ENCODE measurements around the gene CALD1.

The CALD1 gene

DNA sequence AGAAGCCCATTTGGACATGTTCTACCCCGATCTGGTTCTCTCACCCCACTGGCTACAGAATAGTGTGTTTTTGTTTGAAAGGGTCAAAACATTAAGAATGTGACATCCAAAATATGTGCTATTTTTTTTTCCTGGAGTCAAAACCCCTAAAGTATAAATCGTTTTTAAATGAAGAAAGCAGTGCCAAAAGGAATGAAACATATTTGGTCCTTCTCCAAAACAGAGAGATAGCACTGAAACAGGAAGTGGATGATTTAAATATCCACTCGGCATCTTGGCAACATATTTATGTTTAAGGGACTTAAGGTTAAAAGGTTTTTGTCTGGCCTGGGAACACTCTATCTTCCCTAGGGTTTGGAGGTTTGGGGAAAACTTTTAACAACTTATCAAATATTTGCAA is 32.3 kb downstream of the CALD1 start:
- DNase-seq (no peak), ATAC-seq (ENCODE audit: insufficient read depth, low read depth) (no peak)
- no peak overlapping the region for H3K9ac ChIP-seq (ENCODE audit: low read depth, low read length)
- H3K27me3 ChIP-seq (ENCODE audit: insufficient read depth, low read length, poor library complexity), result peaks cover 3% of the 10 kb centered on the region
- H2AFZ ChIP-seq (ENCODE audit: low read depth, low read length), result no peak overlapping the region
- no peak overlapping the region for H3K27ac ChIP-seq (ENCODE audit: low read length)
- H3K36me3 ChIP-seq (ENCODE audit: insufficient read depth, low read length), result no peaks in the 10 kb centered on the region
- no peaks in the 10 kb centered on the region for H3K9me3 ChIP-seq (ENCODE audit: insufficient read depth, low read length, severe bottlenecking)
- H3K79me2 ChIP-seq (ENCODE audit: insufficient read depth, low read length), result no peaks in the 10 kb centered on the region
- TF ChIP-seq, protein P1, sequence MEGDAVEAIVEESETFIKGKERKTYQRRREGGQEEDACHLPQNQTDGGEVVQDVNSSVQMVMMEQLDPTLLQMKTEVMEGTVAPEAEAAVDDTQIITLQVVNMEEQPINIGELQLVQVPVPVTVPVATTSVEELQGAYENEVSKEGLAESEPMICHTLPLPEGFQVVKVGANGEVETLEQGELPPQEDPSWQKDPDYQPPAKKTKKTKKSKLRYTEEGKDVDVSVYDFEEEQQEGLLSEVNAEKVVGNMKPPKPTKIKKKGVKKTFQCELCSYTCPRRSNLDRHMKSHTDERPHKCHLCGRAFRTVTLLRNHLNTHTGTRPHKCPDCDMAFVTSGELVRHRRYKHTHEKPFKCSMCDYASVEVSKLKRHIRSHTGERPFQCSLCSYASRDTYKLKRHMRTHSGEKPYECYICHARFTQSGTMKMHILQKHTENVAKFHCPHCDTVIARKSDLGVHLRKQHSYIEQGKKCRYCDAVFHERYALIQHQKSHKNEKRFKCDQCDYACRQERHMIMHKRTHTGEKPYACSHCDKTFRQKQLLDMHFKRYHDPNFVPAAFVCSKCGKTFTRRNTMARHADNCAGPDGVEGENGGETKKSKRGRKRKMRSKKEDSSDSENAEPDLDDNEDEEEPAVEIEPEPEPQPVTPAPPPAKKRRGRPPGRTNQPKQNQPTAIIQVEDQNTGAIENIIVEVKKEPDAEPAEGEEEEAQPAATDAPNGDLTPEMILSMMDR (IDR thresholded peaks at IDR 0.05; ENCODE audit: borderline replicate concordance, extremely low read depth, low read length, poor library complexity, severe bottlenecking), result no peak
- TF ChIP-seq EZH2 (IDR thresholded peaks at IDR 0.05; ENCODE audit: borderline replicate concordance, low read depth, low read length, severe bottlenecking), result no peak
- H3K4me2 ChIP-seq (ENCODE audit: insufficient read depth, low read length), result no peak overlapping the region
- H4K20me1 ChIP-seq (ENCODE audit: insufficient read depth, low read length), result no peaks in the 10 kb centered on the region
- no peaks in the 10 kb centered on the region for H3K4me1 ChIP-seq (ENCODE audit: insufficient read depth, low read length)
- no peak overlapping the region for H3K4me3 ChIP-seq (ENCODE audit: low read depth in 1 of 2, low read length in 2 of 2)

DNA sequence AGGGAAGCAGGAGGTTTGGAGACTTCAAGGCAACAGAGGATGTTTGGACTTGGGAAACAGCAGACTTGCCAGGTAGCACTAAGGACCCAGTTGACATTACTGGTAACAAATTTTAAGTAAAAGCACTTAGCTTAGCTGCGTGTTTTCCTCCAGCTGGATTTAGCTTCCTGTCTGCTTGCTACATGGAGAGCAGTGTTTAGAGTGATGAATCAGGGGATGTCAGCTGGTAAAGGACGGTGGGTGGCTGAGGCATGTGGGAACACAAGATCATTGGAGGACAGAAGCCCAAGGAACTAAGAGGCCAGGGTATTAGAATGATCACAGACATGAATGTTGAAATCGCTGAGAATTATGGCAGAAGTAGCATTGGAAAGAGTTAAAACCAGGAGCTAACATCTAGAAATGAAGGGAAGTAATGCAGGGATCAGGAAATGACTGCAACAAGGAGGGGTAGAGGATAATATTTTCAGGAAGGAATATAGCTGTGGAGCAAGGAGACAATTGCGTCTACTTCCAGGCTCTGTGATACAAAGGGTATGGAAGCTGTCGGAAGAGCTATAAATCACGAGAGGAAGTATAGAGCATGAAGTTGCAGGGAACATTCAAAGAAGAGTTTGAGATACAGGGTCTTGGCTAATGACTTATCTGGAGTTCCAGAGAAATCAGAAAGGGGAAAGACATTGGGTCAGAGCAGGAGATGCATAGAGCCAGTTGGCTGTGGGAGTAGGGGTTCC is 34.4 kb downstream of the CALD1 start:
- Histone ChIP-seq H4K20me1 (ENCODE audit: insufficient read depth, low read length) (no peaks in the 10 kb centered on the region), H3K4me3 (ENCODE audit: low read depth in 1 of 2, low read length in 2 of 2) (no peak overlapping the region), H3K9ac (ENCODE audit: low read depth, low read length) (no peak overlapping the region), H3K36me3 (ENCODE audit: insufficient read depth, low read length) (no peaks in the 10 kb centered on the region), H3K27ac (ENCODE audit: low read length) (no peak overlapping the region), H2AFZ (ENCODE audit: low read depth, low read length) (no peak overlapping the region), H3K4me2 (ENCODE audit: insufficient read depth, low read length) (no peak overlapping the region), H3K79me2 (ENCODE audit: insufficient read depth, low read length) (no peaks in the 10 kb centered on the region), H3K4me1 (ENCODE audit: insufficient read depth, low read length) (no peaks in the 10 kb centered on the region), H3K27me3 (ENCODE audit: insufficient read depth, low read length, poor library complexity) (peaks cover 3% of the 10 kb centered on the region), H3K9me3 (ENCODE audit: insufficient read depth, low read length, severe bottlenecking) (no peaks in the 10 kb centered on the region)
- ATAC-seq (ENCODE audit: insufficient read depth, low read depth) (no peak), DNase-seq (no peak)
- TF ChIP-seq EZH2 (IDR thresholded peaks at IDR 0.05; ENCODE audit: borderline replicate concordance, low read depth, low read length, severe bottlenecking), result no peak
- TF ChIP-seq, protein P1 (IDR thresholded peaks at IDR 0.05; ENCODE audit: borderline replicate concordance, extremely low read depth, low read length, poor library complexity, severe bottlenecking), result no peak

DNA sequence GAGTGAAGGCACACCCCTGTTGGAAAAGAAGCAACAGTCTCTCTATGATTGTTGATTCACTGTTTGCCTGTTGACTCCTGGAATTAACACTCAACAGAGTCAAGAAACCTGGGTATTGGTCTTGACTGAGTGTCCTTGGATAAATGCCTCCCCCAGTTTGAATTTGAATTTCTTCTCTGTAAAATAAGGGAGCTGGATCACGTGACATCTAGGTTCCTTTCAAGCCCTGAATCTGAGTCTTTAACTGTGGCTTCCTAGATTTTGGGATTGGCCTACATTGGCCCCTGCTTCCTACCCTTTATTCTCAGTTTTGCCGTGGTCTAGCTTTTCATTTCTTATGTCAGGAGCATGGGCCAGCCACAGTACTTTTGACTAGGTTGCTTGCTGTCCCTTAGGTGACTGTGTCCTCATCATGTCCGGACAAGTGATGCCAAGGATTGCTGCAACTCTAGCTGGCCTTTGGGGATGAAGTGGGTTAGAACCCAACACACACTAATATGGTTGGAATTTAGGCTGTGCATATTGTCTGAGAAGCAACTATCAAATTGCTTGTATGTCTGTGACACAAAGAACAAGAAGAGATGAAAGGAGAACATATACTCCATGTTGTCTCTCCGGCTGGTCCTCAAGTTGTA is 35.4 kb downstream of the CALD1 start:
- H3K36me3 ChIP-seq (ENCODE audit: insufficient read depth, low read length), result no peaks in the 10 kb centered on the region
- DNase-seq (no peak), ATAC-seq (ENCODE audit: insufficient read depth, low read depth) (no peak)
- H3K27ac ChIP-seq (ENCODE audit: low read length), result no peak overlapping the region
- no peaks in the 10 kb centered on the region for H3K4me1 ChIP-seq (ENCODE audit: insufficient read depth, low read length)
- peaks cover 3% of the 10 kb centered on the region for H3K27me3 ChIP-seq (ENCODE audit: insufficient read depth, low read length, poor library complexity)
- no peak overlapping the region for H3K4me2 ChIP-seq (ENCODE audit: insufficient read depth, low read length)
- no peaks in the 10 kb centered on the region for H4K20me1 ChIP-seq (ENCODE audit: insufficient read depth, low read length)
- no peak overlapping the region for H2AFZ ChIP-seq (ENCODE audit: low read depth, low read length)
- H3K79me2 ChIP-seq (ENCODE audit: insufficient read depth, low read length), result no peaks in the 10 kb centered on the region
- no peaks in the 10 kb centered on the region for H3K9me3 ChIP-seq (ENCODE audit: insufficient read depth, low read length, severe bottlenecking)
- no peak overlapping the region for H3K9ac ChIP-seq (ENCODE audit: low read depth, low read length)
- H3K4me3 ChIP-seq (ENCODE audit: low read depth in 1 of 2, low read length in 2 of 2), result no peak overlapping the region
- TF ChIP-seq EZH2 (IDR thresholded peaks at IDR 0.05; ENCODE audit: borderline replicate concordance, low read depth, low read length, severe bottlenecking), result no peak
- TF ChIP-seq, protein P1 (IDR thresholded peaks at IDR 0.05; ENCODE audit: borderline replicate concordance, extremely low read depth, low read length, poor library complexity, severe bottlenecking), result no peak

All from DND-41 (cell line).